PFSK-1 (cell line): ENCODE data around the gene MOSMO.

Source experiments
- POLR2AphosphoS5 ChIP-seq: IDR thresholded peaks from 2 replicates; pipeline ENCODE4 v1.6.1; 2012; ENCODE audit warnings: low read depth, mild to moderate bottlenecking, control low read depth, low read length, moderate library complexity
- SIN3A ChIP-seq: IDR thresholded peaks from 2 replicates; pipeline ENCODE4 v1.6.1; 2012; ENCODE audit warnings: mild to moderate bottlenecking, low read length, moderate library complexity, borderline replicate concordance; ENCODE audit not compliant: insufficient read depth
- TAF1 ChIP-seq: IDR thresholded peaks from 2 replicates; pipeline ENCODE4 v1.6.1; 2012; ENCODE audit warnings: low read length, control low read depth, borderline replicate concordance; ENCODE audit not compliant: insufficient read depth
- TF ChIP-seq, protein P1 (sequence below), 2 experiments: IDR thresholded peaks; 2 replicates each; pipeline versions ENCODE4 v1.6.1 to v1.8.0; 2011 to 2012; ENCODE audit warnings: low read depth in 2 of 2, low read length in 2 of 2, control low read depth in 1 of 2, inconsistent platforms in 1 of 2, mild to moderate bottlenecking in 1 of 2, moderate library complexity in 1 of 2; ENCODE audit not compliant: insufficient read depth in 1 of 2

DNA sequence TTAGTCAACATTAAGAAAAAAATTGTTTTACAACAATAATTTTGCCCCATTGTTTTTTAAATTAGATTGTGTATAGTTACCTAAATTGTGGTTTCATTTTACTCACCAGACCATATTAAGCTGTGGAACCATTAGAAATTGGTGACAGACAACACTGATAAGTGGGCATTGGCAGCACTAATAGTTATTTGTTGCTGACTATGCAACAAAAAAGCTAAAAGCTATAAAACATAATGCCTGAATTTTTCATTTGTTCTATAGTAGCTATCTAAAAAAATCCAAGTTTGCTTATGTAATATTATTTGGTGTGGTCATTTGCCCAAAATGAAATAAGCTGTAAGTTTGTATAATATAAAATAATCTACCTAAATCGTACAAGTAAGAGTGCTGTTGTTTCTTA lies 70.7 kb downstream of the MOSMO start:
- TF ChIP-seq TAF1 (no peak), POLR2AphosphoS5 (no peak), SIN3A (no peak)
- TF ChIP-seq, protein P1, sequence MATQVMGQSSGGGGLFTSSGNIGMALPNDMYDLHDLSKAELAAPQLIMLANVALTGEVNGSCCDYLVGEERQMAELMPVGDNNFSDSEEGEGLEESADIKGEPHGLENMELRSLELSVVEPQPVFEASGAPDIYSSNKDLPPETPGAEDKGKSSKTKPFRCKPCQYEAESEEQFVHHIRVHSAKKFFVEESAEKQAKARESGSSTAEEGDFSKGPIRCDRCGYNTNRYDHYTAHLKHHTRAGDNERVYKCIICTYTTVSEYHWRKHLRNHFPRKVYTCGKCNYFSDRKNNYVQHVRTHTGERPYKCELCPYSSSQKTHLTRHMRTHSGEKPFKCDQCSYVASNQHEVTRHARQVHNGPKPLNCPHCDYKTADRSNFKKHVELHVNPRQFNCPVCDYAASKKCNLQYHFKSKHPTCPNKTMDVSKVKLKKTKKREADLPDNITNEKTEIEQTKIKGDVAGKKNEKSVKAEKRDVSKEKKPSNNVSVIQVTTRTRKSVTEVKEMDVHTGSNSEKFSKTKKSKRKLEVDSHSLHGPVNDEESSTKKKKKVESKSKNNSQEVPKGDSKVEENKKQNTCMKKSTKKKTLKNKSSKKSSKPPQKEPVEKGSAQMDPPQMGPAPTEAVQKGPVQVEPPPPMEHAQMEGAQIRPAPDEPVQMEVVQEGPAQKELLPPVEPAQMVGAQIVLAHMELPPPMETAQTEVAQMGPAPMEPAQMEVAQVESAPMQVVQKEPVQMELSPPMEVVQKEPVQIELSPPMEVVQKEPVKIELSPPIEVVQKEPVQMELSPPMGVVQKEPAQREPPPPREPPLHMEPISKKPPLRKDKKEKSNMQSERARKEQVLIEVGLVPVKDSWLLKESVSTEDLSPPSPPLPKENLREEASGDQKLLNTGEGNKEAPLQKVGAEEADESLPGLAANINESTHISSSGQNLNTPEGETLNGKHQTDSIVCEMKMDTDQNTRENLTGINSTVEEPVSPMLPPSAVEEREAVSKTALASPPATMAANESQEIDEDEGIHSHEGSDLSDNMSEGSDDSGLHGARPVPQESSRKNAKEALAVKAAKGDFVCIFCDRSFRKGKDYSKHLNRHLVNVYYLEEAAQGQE (IDR thresholded peaks at IDR 0.05; ENCODE audit: insufficient read depth in 1 of 2, low read depth in 2 of 2, low read length in 2 of 2), result no peak
